Sciatic nerve (tissue), 2 donors: ENCODE data around the gene CHPF2. TPM values are rescaled to one million over a fixed set of nuclear protein-coding genes. Genes with fewer than 3 reads are reported as not detected.

Experiments used
- ATAC-seq: fragments of 200-7000 bp; cut with Tn5 transposase; one replicate; pipeline ENCODE4 v1.9.1; 2020; ENCODE audit warnings: mild to moderate bottlenecking, moderate library complexity
- DNase-seq: peaks from one replicate; pipeline ENCODE4 v3.0.0-alpha.2; 2020; ENCODE audit warnings: low spot score
- intact Hi-C: fragments of 100-400 bp; cut with DNase I; formaldehyde crosslinking; loops from one replicate; pipeline ENCODE4 v1.14.2; 2022
- total RNA-seq: library from RNA; stranded (reverse); fragmentation: NEBNext Ultra II Directional; extraction: Animal tissue kit (Norgen Biotek cat#: 25700); gene quantifications from one replicate; pipeline ENCODE4 v1.2.1, GENCODE V29; 2021
- donor health status: DM: no; HTN: no; CAD: no.
- donor health status: DM: no; HTN: no; CAD: no.

CHPF2 gene
- total RNA-seq, 1 donor from 2014 or later, result 23.6 TPM

DNA sequence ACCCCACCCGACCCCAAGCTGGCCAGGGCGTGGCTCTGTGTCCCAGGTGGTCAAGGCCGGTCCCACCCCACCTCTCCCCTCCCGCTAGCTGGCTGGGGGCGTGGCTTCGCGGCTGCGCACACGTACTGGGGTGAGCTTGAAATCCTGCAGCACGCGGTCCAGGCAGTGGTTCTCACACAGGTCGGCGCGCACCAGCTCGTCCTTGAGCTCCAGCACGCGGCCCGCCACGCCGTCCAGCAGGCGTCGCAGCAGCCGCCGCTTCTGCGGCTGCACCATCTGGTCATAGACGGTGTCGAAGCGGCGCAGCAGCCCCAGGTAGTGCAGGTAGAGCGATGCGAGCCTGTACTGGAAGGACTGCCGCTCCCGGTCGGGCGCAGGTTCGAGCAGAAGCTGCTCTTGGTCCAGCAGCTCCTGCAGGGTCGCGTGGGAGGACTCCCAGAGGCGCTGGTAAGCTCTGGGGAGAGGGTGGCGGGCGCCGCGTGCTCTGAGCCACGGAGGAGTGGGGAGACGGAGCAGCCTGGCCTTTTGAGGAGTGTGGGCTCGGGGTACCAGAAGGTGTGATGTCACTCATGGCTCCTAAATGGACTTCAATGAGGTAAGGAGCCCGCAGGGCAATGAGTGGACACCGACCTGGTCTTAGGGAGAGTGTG, 27.8 kb upstream of the CHPF2 start:
- DNase-seq (no peak), ATAC-seq (no peak)
- intact Hi-C loops, result loop anchor here (5.0 kb wide), 1 partner anchor 1488 kb away; no protein-coding TSS in a partner anchor

GRCh38 chr7:151205730-151206129, 26.6 kb upstream of the CHPF2 start:
- intact Hi-C loops, result loop anchor here (5.0 kb wide), 1 partner anchor 1487 kb away; no protein-coding TSS in a partner anchor
- no peak for DNase-seq
- ATAC-seq, result no peak

- ATAC-seq (no peak), DNase-seq (no peak)
- intact Hi-C loops, result loop anchor here (5.0 kb wide), 1 partner anchor 1485 kb away; no protein-coding TSS in a partner anchor
These were observed 25.4 kb upstream of the CHPF2 start for GRCh38 chr7:151206914-151207313.

DNA sequence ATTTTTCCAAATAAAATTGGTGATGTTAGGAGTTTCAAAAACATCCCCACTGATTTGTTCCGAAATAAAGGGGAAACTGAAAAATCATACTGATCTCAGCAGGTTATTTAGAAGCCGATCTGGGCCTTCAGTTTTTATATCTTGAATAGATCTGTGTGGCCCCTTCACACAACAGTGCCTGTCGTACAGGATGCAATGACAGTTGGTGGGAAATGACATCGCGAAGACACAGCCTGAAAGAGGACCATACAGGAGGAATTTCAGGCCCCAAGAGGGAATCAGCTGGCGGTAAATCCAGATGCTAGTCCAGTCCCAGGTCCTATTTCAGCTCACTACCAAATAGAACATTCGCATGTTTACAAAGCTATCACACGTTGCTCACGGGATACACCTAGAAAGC, 25.0 kb upstream of the CHPF2 start:
- ATAC-seq (no peak), DNase-seq (no peak)
- intact Hi-C loops, result loop anchor here (5.0 kb wide), 1 partner anchor 1485 kb away; no protein-coding TSS in a partner anchor

- ATAC-seq, result no peak
- intact Hi-C loops, result loop anchor here (5.0 kb wide), 1 partner anchor 1484 kb away; no protein-coding TSS in a partner anchor
- DNase-seq, result no peak
These were observed 24.5 kb upstream of the CHPF2 start for GRCh38 chr7:151207804-151208203.

DNA sequence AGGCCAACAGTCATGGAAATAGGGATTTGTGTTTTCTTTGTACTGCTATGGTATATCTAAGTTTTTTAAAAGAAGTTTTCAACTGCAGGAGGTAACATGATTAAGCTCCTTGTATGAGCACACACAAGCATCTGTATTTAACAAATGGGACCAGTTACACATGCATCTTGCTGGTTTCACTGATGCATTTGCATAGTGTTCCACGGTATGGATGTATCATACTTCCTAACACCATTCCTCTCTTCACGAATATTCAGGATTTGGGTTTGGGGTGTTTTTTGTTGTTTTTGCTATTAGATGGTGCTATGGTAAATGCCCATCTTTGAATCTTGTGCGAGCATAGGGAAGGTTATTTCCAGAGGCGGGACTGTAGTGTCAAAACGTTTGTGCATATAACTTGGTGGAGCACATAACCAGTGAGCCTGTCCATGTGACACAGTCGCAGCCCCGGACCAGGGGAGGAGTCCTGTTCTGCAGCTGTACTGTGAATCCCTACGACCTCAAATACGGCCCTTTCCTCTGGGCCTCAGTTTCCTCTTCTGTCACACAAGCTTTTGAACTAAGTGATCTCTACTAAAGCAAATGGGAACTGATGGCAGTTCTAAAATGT, 23.9 kb upstream of the CHPF2 start:
- ATAC-seq (no peak), DNase-seq (no peak)
- intact Hi-C loops, result loop anchor here (5.0 kb wide), 1 partner anchor 1484 kb away; no protein-coding TSS in a partner anchor

DNA sequence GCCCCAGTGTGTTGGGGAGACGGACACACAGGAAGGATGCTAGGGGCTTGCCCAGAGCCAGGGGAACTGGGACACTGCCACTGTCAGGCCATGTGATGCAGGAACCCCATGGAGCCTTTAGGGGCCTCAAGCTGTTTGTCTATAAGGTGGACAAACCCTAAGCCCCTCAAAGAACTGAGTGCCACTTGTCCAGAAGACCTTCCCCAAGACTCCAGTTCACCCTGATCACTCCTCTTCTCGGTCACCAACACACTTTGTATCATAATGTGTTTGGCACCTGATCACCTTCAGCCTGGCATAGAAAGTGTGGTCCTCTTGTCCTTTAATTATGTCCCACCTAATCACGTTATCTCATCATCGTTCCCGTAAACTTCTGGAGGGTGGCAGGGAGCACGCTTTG, 22.7 kb upstream of the CHPF2 start:
- DNase-seq (no peak), ATAC-seq (no peak)
- intact Hi-C loops, result loop anchor here (5.0 kb wide), 1 partner anchor 1483 kb away; no protein-coding TSS in a partner anchor

- DNase-seq (no peak), ATAC-seq (no peak)
- intact Hi-C loops, result no loop called here
These were observed 22.0 kb upstream of the CHPF2 start, which contains the start of gene H2BK1 for GRCh38 chr7:151210087-151210854. Gene H2BK1, minus strand, starts transcription at chr7:151210488. Its CDS starts 170 bp downstream, at chr7:151210318.

DNA sequence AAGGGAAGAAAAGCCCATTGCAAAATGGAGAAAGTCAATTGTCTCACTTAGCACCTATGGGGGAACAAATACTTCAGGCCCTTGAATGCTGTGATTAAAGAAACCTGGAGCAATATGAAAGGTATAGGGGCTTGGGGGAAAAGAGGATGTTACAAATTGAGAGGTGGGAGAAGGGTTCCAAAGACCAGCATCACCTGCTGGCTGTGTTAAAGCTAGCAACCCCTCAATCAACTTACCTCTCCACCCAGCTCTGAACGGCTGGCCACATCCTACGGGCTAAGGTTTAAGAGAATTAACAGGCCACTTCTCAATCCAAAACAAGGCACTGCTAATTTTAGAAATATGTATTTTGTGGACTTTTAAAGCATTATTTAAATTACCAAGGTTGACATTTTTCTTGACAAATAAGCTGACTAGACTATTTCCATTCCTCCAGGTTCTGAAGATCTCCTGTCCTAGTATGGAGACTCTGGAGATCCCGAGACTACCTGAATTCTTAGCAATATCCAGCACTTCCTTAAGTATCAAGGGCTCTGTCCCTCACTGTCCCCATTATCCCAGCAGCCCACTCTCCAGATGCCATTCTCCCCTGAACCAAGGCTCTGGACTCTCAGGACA, 21.0 kb upstream of the CHPF2 start:
- intact Hi-C loops, result no loop called here
- ATAC-seq (no peak), DNase-seq (no peak)

DNA sequence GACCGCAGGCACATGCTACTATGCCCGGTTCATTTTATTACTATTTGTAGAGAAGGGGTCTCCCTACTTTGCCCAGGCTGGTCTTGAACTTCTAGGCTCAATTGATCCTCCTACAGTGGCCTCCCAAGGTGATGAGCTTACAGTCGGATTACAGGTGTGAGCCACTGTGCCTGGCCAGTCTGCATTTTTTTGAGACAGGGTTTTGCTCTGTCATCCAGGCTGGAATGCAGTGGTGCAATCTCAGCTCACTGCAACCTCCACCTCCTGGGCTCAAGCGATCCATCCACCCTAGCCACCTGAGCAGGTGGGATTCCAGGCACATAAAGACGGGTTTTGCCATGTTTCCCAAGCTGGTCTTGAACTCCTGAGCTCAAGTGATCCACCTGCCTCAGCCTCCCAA, 19.7 kb upstream of the CHPF2 start:
- ATAC-seq (no peak), DNase-seq (no peak)
- intact Hi-C loops, result no loop called here

GRCh38 chr7:151213826-151214225, 18.5 kb upstream of the CHPF2 start:
- intact Hi-C loops, result no loop called here
- DNase-seq (no peak), ATAC-seq (no peak)

- ATAC-seq (no peak), DNase-seq (no peak)
- intact Hi-C loops, result no loop called here
These were observed 16.9 kb upstream of the CHPF2 start for GRCh38 chr7:151215396-151215795.

- intact Hi-C loops, result no loop called here
- ATAC-seq, result no peak
These were observed 14.1 kb upstream of the CHPF2 start for GRCh38 chr7:151218170-151218569.

DNA sequence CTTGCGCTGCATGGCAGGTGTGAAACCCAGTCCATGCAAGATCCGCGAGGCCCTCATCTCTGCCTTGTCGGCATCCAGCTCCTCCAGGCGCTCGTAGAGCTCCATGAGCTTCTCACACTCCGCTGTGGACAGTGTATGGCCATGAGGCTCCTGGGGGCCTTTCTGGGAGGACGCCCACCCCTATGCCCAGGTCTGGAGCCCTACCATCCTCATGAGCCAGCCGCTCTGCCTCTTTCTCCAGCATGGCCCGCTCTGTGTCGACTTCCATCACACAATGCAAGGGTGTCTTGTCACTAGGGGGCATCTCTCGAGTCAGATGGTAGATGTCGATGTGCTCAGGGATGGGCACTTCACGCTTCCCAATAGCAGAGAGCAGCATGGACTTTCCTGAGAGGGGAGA, 8.6 kb upstream of the CHPF2 start:
- ATAC-seq (no peak), DNase-seq (no peak)
- intact Hi-C loops, result no loop called here

More at GRCh38 chr7:151218170-151218569, 14.1 kb upstream of the CHPF2 start:
- no peak for DNase-seq

DNA sequence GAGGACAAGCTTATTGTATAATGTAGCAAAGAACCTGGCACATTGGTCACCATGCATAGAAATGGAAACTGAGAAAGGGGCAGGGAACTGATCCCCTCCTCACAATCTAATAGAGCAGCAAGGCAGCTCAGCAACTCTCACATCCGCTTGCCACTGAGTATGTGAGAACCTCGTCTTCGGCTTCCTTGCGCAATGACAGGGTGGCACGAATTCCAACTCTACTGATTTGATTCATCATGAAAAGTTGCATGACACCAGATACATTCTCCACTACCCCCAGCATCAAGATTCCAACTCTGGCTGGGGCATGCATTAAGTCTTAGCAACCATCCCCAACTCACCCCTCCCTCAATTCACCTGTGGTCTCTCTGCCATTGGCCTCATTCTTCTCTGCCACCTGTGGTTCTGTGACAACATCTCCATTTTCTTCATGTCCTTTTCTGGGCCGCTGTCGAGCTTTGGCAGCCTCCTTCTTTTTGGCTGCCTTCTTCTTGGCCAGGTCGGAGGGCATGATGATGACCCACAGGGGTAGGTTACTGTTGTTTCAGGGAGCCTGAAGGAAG, 6.3 kb upstream of the CHPF2 start:
- intact Hi-C loops, result no loop called here
- DNase-seq (no peak), ATAC-seq (no peak)

GRCh38 chr7:151226560-151226874, 5.8 kb upstream of the CHPF2 start:
- ATAC-seq (peak; percentile 6), DNase-seq (no peak)
- intact Hi-C loops, result no loop called here

DNA sequence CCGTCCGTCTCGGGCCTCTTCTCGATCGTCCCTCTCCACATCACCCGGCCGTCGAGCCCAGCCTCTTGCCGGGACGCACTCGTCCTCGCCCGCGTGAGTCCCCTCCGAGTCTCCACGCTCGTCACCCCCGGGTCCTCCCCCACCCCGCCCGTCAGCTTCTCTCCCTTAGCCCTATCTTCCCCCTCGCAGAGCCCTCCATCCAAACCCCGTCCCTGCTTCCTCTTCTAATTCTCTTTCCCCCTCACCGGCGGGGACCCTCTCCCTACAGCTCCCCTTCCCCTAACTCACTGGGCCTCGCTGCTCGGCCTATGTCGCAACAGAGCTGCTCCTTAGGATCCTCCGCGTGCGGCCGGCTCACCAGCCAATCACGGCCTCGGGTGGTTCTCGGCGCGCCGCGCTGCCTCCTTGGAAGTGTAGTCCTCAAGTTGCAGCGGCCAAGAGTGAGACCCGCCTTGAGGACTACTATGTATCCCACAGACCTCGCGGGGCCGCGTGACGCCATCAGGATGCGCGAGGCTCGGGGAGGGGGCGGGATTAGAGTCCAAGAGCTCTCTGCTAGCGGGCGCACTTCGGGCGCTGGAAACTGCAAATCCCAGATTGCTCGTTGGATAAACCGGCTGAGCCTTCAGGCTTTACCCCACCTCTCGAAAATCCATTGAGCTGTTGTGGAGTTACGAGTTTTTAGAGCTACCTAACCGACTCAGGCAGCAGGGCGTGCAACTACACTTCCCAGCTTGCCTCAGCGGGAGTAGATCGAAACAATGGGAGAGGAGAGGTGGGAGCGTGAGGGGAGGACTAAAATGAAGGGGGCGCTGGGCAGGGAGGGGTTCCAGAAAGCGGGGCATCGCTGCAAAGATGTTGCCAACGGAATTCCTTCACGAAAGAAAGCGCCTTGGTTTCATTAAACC, 5.2 kb upstream of the CHPF2 start, which contains the start of gene ABCF2:
Gene ABCF2 (minus strand): TSS at position 331 of the 908 bp plus-strand sequence. CDS start 747 bp downstream, outside the sequence.
- intact Hi-C loops, result no loop called here
- ATAC-seq, result peak; percentile 100

More for the DNA sequence above, 5.2 kb upstream of the CHPF2 start, which contains the start of gene ABCF2:
- peak; percentile 99 for DNase-seq
